ENCODE results near the gene TSPAN4. TPM values are rescaled to one million over a fixed set of nuclear protein-coding genes. Genes with fewer than 3 reads are reported as not detected.

Gene TSPAN4
- total and polyA plus RNA-seq, 9 of the 15 experiments (the other 6 are each of a cell fraction or from before 2014, with no cell fraction given): 0.07 to 31.0 (median 15.7) TPM

DNA sequence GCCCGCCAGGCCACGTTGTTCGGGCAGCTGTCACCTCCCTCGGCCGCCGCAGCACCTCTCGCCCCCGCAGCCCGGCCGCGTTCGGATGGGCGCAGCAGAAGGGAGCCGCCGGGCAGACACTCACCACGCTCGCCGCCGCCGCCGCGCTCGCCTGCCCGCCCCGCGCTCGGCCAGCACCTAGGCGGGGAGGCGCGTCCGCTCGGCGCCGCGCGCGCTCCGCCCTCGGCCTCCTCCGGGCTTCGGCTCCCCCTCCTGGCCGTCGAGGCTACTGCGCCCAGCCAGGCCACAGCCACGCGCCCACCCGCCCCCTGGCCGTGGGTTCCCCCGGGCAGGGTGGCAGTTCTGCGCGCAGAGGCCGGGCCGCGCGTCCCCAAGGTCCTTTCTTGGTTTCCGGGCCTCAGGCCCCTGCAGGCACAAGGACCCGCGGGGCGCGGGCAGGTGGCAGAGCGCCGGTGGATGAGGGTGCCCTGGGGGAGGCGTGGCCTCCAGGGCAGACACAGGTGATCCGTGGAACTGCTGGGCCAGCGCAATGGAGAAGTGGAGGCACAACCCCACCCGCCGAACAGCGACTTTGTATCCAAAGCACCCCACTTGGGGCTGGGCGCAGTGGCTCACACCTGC is 44.4 kb upstream of the TSPAN4 start, which contains the start of gene SLC25A22 (continued):
- TF ChIP-seq, protein P1, sequence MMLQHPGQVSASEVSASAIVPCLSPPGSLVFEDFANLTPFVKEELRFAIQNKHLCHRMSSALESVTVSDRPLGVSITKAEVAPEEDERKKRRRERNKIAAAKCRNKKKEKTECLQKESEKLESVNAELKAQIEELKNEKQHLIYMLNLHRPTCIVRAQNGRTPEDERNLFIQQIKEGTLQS (IDR thresholded peaks at IDR 0.05): no peak
- TF ChIP-seq, protein P1 (CRISPR knock-in tag; conservative IDR thresholded peaks at IDR 0.05): no peak
- TF ChIP-seq THRB (CRISPR knock-in tag; conservative IDR thresholded peaks at IDR 0.05) (no peak), NBN (IDR thresholded peaks at IDR 0.05; ENCODE audit: low read depth) (no peak), ZNF639 (CRISPR knock-in tag; conservative IDR thresholded peaks at IDR 0.05 in 1 of 2, IDR thresholded peaks at IDR 0.05 in 1 of 2) (no peak), ZNF124 (CRISPR knock-in tag; IDR thresholded peaks at IDR 0.05) (no peak), SRSF1 (IDR thresholded peaks at IDR 0.05; ENCODE audit: low read depth, low read length) (no peak), FOXP1 (CRISPR knock-in tag; IDR thresholded peaks at IDR 0.05) (peak; percentile 59; the same call in 1 of the 2 replicates), E4F1 (CRISPR knock-in tag; IDR thresholded peaks at IDR 0.05; ENCODE audit: borderline replicate concordance) (no peak), MTA3 (IDR thresholded peaks at IDR 0.05; ENCODE audit: borderline replicate concordance) (peak; percentile 78), CBFA2T2 (conservative IDR thresholded peaks at IDR 0.05) (no peak), TRIM28 (IDR thresholded peaks at IDR 0.05) (no peak), ZNF780A (CRISPR knock-in tag; IDR thresholded peaks at IDR 0.05) (no peak), SMAD4 (CRISPR knock-in tag; conservative IDR thresholded peaks at IDR 0.05) (peak; percentile 53; the same call in 1 of the 2 replicates)
- TF ChIP-seq, protein P2, sequence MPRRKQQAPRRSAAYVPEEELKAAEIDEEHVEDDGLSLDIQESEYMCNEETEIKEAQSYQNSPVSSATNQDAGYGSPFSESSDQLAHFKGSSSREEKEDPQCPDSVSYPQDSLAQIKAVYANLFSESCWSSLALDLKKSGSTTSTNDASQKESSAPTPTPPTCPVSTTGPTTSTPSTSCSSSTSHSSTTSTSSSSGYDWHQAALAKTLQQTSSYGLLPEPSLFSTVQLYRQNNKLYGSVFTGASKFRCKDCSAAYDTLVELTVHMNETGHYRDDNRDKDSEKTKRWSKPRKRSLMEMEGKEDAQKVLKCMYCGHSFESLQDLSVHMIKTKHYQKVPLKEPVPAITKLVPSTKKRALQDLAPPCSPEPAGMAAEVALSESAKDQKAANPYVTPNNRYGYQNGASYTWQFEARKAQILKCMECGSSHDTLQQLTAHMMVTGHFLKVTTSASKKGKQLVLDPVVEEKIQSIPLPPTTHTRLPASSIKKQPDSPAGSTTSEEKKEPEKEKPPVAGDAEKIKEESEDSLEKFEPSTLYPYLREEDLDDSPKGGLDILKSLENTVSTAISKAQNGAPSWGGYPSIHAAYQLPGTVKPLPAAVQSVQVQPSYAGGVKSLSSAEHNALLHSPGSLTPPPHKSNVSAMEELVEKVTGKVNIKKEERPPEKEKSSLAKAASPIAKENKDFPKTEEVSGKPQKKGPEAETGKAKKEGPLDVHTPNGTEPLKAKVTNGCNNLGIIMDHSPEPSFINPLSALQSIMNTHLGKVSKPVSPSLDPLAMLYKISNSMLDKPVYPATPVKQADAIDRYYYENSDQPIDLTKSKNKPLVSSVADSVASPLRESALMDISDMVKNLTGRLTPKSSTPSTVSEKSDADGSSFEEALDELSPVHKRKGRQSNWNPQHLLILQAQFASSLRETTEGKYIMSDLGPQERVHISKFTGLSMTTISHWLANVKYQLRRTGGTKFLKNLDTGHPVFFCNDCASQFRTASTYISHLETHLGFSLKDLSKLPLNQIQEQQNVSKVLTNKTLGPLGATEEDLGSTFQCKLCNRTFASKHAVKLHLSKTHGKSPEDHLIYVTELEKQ (CRISPR knock-in tag; IDR thresholded peaks at IDR 0.05): no peak
- TF ChIP-seq, protein P3, sequence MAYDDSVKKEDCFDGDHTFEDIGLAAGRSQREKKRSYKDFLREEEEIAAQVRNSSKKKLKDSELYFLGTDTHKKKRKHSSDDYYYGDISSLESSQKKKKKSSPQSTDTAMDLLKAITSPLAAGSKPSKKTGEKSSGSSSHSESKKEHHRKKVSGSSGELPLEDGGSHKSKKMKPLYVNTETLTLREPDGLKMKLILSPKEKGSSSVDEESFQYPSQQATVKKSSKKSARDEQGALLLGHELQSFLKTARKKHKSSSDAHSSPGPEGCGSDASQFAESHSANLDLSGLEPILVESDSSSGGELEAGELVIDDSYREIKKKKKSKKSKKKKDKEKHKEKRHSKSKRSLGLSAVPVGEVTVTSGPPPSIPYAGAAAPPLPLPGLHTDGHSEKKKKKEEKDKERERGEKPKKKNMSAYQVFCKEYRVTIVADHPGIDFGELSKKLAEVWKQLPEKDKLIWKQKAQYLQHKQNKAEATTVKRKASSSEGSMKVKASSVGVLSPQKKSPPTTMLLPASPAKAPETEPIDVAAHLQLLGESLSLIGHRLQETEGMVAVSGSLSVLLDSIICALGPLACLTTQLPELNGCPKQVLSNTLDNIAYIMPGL (CRISPR knock-in tag; IDR thresholded peaks at IDR 0.05): 0 out of 2 replicates have a peak, but pooled peaks have one; percentile 77

Measured in K562 (cell line).